NCI-H1694 (cell line): ENCODE measurements around the gene KLRC2.
"Not testable (repeated sequence)": the region's sequence is repeated elsewhere in the genome, so short reads cannot be mapped to it uniquely, and the experiment has no call there.

Source experiments
- DNase-seq: peaks from one replicate; lab custom pipeline; 2025; lab: John Stamatoyannopoulos, UW

KLRC2 gene

GRCh38 chr12:10435816-10436215 lies at the start of gene KLRC2:
KLRC2 (minus strand) TSS chr12:10436010; CDS start chr12:10435986, 24 bp downstream.
- DNase-seq: not testable (repeated sequence)

DNA sequence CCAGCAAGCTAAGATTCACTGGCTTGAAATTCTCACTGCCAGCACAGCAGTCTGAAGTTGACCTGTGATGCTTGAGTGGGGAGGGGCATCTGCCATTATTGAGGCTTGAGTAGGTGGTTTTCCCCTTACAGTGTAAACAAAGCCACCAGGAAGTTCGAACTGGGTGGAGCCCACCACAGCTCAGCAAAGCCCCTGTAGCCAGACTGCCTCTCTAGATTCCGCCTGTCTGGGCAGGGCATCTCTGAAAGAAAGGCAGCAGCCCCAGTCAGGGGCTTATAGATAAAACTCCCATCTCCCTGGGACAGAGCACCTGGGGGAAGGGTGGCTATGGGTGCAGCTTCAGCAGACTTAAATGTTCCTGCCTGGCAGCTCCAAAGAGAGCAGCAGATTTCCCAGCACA lies 46.1 kb upstream of the KLRC2 start:
- not testable (repeated sequence) for DNase-seq

DNA sequence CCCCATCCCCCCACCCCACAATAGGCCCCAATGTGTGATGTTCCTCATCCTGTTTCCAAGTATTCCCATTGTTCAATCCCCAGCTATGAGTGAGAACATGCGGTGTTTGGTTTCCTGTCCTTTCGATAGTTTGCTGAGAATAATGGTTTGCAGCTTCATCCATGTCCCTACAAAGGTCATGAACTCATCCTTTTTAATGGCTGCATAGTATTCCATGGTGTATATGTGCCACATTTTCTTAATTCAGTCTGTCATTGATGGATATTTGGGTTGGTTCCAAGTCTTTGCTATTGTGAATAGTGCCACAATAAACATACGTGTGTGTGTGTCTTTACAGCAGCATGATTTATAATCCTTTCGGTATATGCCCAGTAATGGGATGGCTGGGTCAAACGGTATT lies 37.0 kb upstream of the KLRC2 start:
- not testable (repeated sequence) for DNase-seq

- no peak for DNase-seq
Observed at GRCh38 chr12:10469701-10470100, 33.9 kb upstream of the KLRC2 start.

DNA sequence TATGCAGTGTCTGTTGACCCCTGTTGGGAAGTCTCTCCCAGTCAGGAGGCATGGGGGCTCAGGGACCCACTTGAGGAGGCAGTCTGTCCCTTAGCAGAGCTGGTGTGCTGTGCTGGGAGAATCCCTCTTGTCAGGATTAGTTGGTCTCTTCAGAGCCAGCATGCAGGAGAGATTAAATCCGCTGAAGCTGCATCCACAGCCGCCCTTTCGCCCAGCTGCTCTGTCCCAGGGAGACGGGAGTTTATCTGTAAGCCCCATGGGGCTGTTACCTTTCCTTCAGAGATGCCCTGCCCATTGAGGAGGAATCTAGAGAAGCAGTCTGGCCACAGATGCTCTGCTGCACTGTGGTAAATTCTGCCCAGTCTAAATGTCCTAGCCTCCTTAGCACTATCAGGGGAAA lies 30.5 kb upstream of the KLRC2 start:
- no peak for DNase-seq

DNA sequence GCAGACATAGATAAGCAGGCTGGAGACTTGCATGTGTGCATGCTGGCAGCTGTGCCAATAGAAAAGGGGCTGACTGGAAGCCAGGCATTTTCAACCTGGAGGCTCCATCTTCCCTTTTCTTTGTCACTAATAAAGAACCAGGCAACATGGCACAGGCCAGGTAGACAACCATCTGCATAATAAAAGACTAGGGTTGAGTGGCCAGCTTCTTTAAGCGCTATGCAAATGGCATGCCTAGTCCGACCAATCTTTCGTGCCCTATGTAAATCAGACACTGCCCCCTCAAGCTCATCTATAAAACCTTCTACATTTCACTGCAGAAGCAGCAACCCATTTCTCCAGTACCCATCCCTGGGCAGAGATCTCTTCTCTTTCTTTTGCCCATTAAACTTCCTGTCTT lies 21.9 kb upstream of the KLRC2 start:
- DNase-seq: no peak

GRCh38 chr12:10456856-10457255 lies 21.0 kb upstream of the KLRC2 start:
- DNase-seq: no peak

GRCh38 chr12:10455766-10456165 lies 20.0 kb upstream of the KLRC2 start:
- DNase-seq: no peak

- DNase-seq: no peak
Observed at GRCh38 chr12:10454531-10454930, 18.7 kb upstream of the KLRC2 start.

- no peak for DNase-seq
Observed at GRCh38 chr12:10453156-10453555, 17.3 kb upstream of the KLRC2 start, which contains the start of gene KLRC1. KLRC1 (minus strand) TSS chr12:10453377; CDS start chr12:10451156, 2,221 bp downstream.

DNA sequence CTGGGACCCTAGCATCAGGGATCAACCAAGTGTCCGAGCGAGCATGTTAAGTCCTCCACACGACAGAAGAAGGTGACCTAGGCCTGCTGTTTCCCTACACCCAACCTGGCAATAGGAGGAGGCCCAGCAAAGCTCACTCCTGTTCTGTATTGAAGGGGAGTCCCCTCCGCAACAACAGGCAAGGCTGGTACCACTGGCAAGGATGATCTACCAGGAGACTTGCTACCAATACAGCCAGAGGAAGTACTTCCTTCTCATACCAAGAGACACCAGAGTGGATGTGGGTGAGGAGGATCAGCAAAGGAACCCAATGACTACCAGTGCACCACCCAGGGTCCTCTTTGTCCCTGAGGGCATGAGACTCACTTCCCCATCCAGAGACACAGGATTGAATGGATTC lies 12.4 kb upstream of the KLRC2 start:
- no peak for DNase-seq

DNA sequence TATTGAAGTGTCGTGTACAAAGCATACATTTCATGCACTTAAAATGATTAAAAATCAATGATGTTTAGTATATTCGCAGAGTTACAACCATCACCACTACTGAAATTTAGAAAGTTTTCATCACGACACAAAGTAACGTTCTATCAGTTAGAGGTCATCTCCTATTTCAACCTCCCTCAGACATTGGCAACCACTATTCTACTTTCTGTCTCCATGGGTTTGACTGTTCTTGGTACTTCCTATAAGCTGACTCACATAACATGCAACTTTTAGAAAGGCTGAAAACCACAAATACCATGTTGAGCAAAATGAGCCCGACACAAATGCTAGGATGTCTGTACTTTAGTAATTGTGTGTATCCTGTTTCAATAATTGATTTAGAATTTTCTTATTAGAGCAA lies 10.2 kb upstream of the KLRC2 start:
- not testable (repeated sequence) for DNase-seq

DNA sequence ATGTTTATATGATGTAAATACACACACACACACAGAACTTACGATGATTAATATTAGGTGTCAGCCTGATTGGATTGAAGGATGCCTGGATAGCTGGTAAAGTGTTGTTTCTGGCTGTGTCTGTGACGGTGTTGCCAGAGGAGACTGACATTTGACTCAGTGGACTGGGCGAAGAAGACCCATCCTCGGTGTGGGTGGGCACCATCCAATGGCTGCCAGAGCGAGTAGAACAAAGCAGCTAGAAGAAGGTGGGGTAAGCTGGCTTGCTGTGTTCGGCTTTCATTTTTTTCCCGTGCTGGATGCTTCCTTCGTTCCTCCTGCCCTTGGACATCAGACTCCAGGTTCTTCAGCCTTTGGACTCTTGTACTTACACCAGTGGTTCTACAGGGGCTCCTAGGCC lies 5.3 kb upstream of the KLRC2 start:
- DNase-seq: not testable (repeated sequence)

DNA sequence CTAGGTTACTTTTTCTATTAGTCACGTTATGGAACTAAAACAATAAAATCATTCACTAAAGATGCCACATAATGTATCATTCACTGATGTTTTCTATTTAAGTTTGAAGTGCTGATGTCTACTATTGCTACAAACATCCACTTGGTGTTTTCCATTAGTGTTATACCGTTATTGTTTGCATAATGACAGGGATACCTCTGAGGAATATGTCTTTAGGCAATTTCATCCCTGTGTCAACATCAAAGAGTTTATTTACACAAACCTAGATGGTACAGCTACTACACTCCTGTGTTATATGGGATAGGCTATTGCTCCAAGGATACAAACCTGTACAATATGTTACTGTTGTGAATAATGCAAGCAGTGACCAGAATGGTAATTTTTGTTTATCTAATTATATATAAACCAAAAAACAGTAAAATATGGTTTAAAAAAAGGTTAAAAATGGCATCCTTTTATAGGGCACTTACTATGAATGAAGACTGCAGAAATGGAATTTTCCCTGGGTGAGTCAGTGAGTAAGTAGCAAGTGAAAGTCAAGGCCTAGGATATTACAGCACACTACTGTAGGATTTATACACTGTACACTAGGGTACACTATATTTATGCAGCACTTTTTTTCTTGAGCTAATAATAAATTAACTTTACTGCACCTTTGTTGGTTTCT lies 3.9 kb upstream of the KLRC2 start:
- DNase-seq: not testable (repeated sequence)

DNA sequence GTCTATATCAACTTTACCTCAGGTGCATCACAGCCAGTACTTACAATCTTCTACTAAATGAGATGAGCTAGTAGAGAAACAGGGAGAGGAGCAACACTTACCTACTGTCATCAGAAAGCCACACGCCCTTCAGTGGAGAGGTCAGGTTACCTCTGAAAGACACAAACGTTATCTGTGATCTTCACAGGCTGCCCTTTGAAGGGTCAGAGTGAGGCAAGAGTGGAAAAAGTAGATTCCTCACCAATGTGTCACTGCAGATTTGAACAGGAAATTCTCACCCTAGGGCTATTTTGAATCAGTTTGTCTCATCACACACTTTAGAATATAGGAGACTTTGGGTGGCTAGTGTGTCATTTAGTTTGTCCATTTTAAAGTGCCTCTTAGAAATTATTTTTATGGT lies 1.8 kb upstream of the KLRC2 start:
- not testable (repeated sequence) for DNase-seq

DNA sequence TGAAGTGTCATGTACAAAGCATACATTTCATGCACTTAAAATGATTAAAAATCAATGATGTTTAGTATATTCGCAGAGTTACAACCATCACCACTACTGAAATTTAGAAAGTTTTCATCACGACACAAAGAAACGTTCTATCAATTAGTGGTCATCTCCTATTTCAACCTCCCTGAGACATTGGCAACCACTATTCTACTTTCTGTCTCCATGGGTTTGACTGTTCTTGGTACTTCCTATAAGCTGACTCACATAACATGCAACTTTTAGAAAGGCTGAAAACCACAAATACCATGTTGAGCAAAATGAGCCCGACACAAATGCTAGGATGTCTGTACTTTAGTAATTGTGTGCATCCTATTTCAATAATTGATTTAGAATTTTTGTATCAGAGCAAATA lies 5.2 kb downstream of the KLRC2 start:
- DNase-seq: not testable (repeated sequence)

- DNase-seq: not testable (repeated sequence)
Observed at GRCh38 chr12:10425938-10426337, 9.9 kb downstream of the KLRC2 start.

GRCh38 chr12:10424260-10424899 lies 11.4 kb downstream of the KLRC2 start:
- not testable (repeated sequence) for DNase-seq

GRCh38 chr12:10422159-10422558 lies 13.7 kb downstream of the KLRC2 start:
- not testable (repeated sequence) for DNase-seq

DNA sequence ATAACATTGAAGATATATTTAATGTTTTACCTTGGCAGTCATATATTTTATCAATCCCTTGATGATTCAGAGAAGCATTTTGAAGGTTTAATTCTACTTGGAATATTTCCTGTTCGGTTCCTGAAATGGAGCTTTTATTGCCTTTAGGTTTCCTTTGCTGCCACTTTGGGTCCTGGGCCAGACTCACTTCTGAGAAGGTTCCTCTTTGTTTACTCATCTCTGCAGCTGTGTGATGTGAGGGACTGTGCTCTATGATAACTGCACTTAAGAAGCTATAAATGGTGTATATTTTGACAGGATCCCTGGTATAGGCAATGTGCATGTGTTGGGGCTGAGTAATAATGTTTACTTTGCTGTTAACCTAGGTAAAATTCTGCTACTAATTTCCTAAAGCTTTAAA lies 15.5 kb downstream of the KLRC2 start, which contains the start of gene KLRC3:
Gene KLRC3, minus strand, starts transcription at position 262 of the 400 bp plus-strand sequence. Its CDS starts 45 bp downstream, at position 217.
- DNase-seq: not testable (repeated sequence)

- no peak for DNase-seq
Observed at GRCh38 chr12:10409392-10409791, 26.4 kb downstream of the KLRC2 start, which contains the start of gene KLRC4. KLRC4 (minus strand) TSS chr12:10409757; CDS start chr12:10409575, 182 bp downstream.

DNA sequence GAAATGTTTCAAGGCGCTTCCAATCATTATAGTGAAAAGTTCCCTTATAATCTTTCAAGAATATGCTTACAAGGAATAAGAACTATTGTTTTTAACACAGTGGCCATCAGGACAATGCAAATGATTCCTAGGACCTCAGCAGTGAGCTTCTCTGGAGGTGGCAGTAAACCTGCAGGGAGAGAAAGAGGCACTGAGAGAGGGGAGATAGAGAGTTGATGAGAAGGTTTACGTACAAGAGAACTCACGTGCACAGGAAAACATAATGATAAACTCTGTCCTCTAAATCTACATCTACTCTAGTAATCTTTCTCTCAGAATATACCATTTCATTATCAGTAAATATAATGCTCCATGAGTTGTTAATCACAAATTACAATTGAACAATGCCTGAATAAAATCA lies 27.0 kb downstream of the KLRC2 start:
- DNase-seq: no peak

GRCh38 chr12:10406725-10407124 lies 29.1 kb downstream of the KLRC2 start:
- DNase-seq: no peak
